Measurements from ENCODE around the gene HACD3. TPM values are rescaled to one million over a fixed set of nuclear protein-coding genes. Genes with fewer than 3 reads are reported as not detected.
"Not testable (repeated sequence)": the region's sequence is repeated elsewhere in the genome, so short reads cannot be mapped to it uniquely, and the experiment has no call there.

The HACD3 gene
- total RNA-seq, 2 donors from 2014 or later = 14.3 to 14.8 TPM

- Mint-ChIP-seq H3K27me3 (no peaks in the 10 kb centered on the region), H3K4me1 (peaks cover 11% of the 10 kb centered on the region), H3K36me3 (ENCODE audit: low read depth) (no peaks in the 10 kb centered on the region), H3K27ac (peak overlapping the region; percentile 29), H3K4me3 (no peak overlapping the region)
- no peak for ATAC-seq
- DNase-seq = no peak
- no peaks in the 10 kb centered on the region for H3K9me3 ChIP-seq (ENCODE audit: control insufficient read depth, low read length, poor library complexity, severe bottlenecking)
Observed at GRCh38 chr15:65528461-65529060, 1.7 kb upstream of the HACD3 start.

- no peaks in the 10 kb centered on the region for H3K9me3 ChIP-seq (ENCODE audit: control insufficient read depth, low read length, poor library complexity, severe bottlenecking)
- Mint-ChIP-seq H3K4me3 (peak overlapping the region; percentile 85), H3K27me3 (no peaks in the 10 kb centered on the region), H3K27ac (peak overlapping the region; percentile 84), H3K4me1 (peaks cover 19% of the 10 kb centered on the region), H3K36me3 (ENCODE audit: low read depth) (peaks cover 2% of the 10 kb centered on the region)
- ATAC-seq = peak; percentile 10
- no peak for DNase-seq
Observed at GRCh38 chr15:65529762-65530317, 423 bp upstream of the HACD3 start.

- no peak overlapping the region for H3K4me3 Mint-ChIP-seq
- DNase-seq (no peak), ATAC-seq (no peak)
- H3K36me3 Mint-ChIP-seq (ENCODE audit: low read depth) = peaks cover 2% of the 10 kb centered on the region
- no peak overlapping the region for H3K27ac Mint-ChIP-seq
- H3K4me1 Mint-ChIP-seq = peaks cover 27% of the 10 kb centered on the region
- no peaks in the 10 kb centered on the region for H3K9me3 ChIP-seq (ENCODE audit: control insufficient read depth, low read length, poor library complexity, severe bottlenecking)
- H3K27me3 Mint-ChIP-seq = no peaks in the 10 kb centered on the region
Observed at GRCh38 chr15:65532738-65533051, 2.4 kb downstream of the HACD3 start.

GRCh38 chr15:65533057-65533756, 2.9 kb downstream of the HACD3 start:
- H3K9me3 ChIP-seq (ENCODE audit: control insufficient read depth, low read length, poor library complexity, severe bottlenecking) = no peaks in the 10 kb centered on the region
- no peak overlapping the region for H3K4me3 Mint-ChIP-seq

GRCh38 chr15:65535192-65535591, 4.9 kb downstream of the HACD3 start:
- H3K4me1 Mint-ChIP-seq = peaks cover 32% of the 10 kb centered on the region
- no peak for ATAC-seq

More at GRCh38 chr15:65533057-65533756, 2.9 kb downstream of the HACD3 start:
- peaks cover 29% of the 10 kb centered on the region for H3K4me1 Mint-ChIP-seq
- no peak overlapping the region for H3K27ac Mint-ChIP-seq
- DNase-seq = no peak
- H3K36me3 Mint-ChIP-seq (ENCODE audit: low read depth) = peaks cover 5% of the 10 kb centered on the region
- no peak for ATAC-seq
- H3K27me3 Mint-ChIP-seq = no peaks in the 10 kb centered on the region

GRCh38 chr15:65540314-65540713, 10.1 kb downstream of the HACD3 start:
- no peak overlapping the region for H3K4me3 Mint-ChIP-seq
- H3K36me3 Mint-ChIP-seq (ENCODE audit: low read depth) = peaks cover 3% of the 10 kb centered on the region
- H3K27me3 Mint-ChIP-seq = no peaks in the 10 kb centered on the region
- no peak for ATAC-seq
- no peak for DNase-seq
- H3K9me3 ChIP-seq (ENCODE audit: control insufficient read depth, low read length, poor library complexity, severe bottlenecking) = no peaks in the 10 kb centered on the region
- H3K4me1 Mint-ChIP-seq = peaks cover 28% of the 10 kb centered on the region
- H3K27ac Mint-ChIP-seq = peak overlapping the region; percentile 19

More at GRCh38 chr15:65535192-65535591, 4.9 kb downstream of the HACD3 start:
- H3K27ac Mint-ChIP-seq = no peak overlapping the region
- H3K27me3 Mint-ChIP-seq = no peaks in the 10 kb centered on the region
- peaks cover 5% of the 10 kb centered on the region for H3K36me3 Mint-ChIP-seq (ENCODE audit: low read depth)
- H3K4me3 Mint-ChIP-seq = no peak overlapping the region
- no peak for DNase-seq
- no peaks in the 10 kb centered on the region for H3K9me3 ChIP-seq (ENCODE audit: control insufficient read depth, low read length, poor library complexity, severe bottlenecking)

GRCh38 chr15:65541231-65541820, 11.1 kb downstream of the HACD3 start:
- Mint-ChIP-seq H3K36me3 (ENCODE audit: low read depth) (peaks cover 3% of the 10 kb centered on the region), H3K4me1 (peaks cover 23% of the 10 kb centered on the region), H3K4me3 (no peak overlapping the region), H3K27me3 (no peaks in the 10 kb centered on the region), H3K27ac (no peak overlapping the region)
- DNase-seq (no peak), ATAC-seq (no peak)
- H3K9me3 ChIP-seq (ENCODE audit: control insufficient read depth, low read length, poor library complexity, severe bottlenecking) = no peaks in the 10 kb centered on the region

GRCh38 chr15:65547841-65548240, 17.6 kb downstream of the HACD3 start:
- Mint-ChIP-seq H3K27ac (no peak overlapping the region), H3K4me3 (no peak overlapping the region), H3K4me1 (peaks cover 18% of the 10 kb centered on the region), H3K27me3 (no peaks in the 10 kb centered on the region), H3K36me3 (ENCODE audit: low read depth) (no peaks in the 10 kb centered on the region)
- ATAC-seq (no peak), DNase-seq (no peak)
- H3K9me3 ChIP-seq (ENCODE audit: control insufficient read depth, low read length, poor library complexity, severe bottlenecking) = no peaks in the 10 kb centered on the region

- H3K4me3 Mint-ChIP-seq; H3K36me3 Mint-ChIP-seq (ENCODE audit: low read depth); ATAC-seq; DNase-seq; H3K27ac Mint-ChIP-seq; H3K9me3 ChIP-seq (ENCODE audit: control insufficient read depth, low read length, poor library complexity, severe bottlenecking); H3K27me3 Mint-ChIP-seq: not testable (repeated sequence)
- peaks cover 16% of the 10 kb centered on the region for H3K4me1 Mint-ChIP-seq
Observed at GRCh38 chr15:65549288-65549687, 19.0 kb downstream of the HACD3 start.

- Mint-ChIP-seq H3K4me3 (no peak overlapping the region), H3K4me1 (peaks cover 16% of the 10 kb centered on the region), H3K27ac (peak overlapping the region; percentile 79), H3K27me3 (no peaks in the 10 kb centered on the region), H3K36me3 (ENCODE audit: low read depth) (no peaks in the 10 kb centered on the region)
- ATAC-seq (no peak), DNase-seq (no peak)
- H3K9me3 ChIP-seq (ENCODE audit: control insufficient read depth, low read length, poor library complexity, severe bottlenecking) = no peaks in the 10 kb centered on the region
Observed at GRCh38 chr15:65550681-65551098, 20.4 kb downstream of the HACD3 start.

GRCh38 chr15:65551183-65551582, 20.9 kb downstream of the HACD3 start:
- H3K27me3 Mint-ChIP-seq = no peaks in the 10 kb centered on the region
- peak overlapping the region; percentile 79 for H3K27ac Mint-ChIP-seq
- DNase-seq (no peak), ATAC-seq (no peak)
- H3K4me3 Mint-ChIP-seq = no peak overlapping the region
- H3K36me3 Mint-ChIP-seq (ENCODE audit: low read depth) = no peaks in the 10 kb centered on the region
- H3K4me1 Mint-ChIP-seq = peaks cover 16% of the 10 kb centered on the region
- H3K9me3 ChIP-seq (ENCODE audit: control insufficient read depth, low read length, poor library complexity, severe bottlenecking) = no peaks in the 10 kb centered on the region

GRCh38 chr15:65552851-65553250, 22.6 kb downstream of the HACD3 start:
- not testable (repeated sequence) for DNase-seq; H3K4me3 Mint-ChIP-seq; H3K27ac Mint-ChIP-seq; H3K36me3 Mint-ChIP-seq (ENCODE audit: low read depth); ATAC-seq; H3K9me3 ChIP-seq (ENCODE audit: control insufficient read depth, low read length, poor library complexity, severe bottlenecking); H3K27me3 Mint-ChIP-seq
- H3K4me1 Mint-ChIP-seq = peaks cover 13% of the 10 kb centered on the region

- Mint-ChIP-seq H3K36me3 (ENCODE audit: low read depth) (peaks cover 2% of the 10 kb centered on the region), H3K4me3 (no peak overlapping the region), H3K27me3 (no peaks in the 10 kb centered on the region), H3K4me1 (peaks cover 13% of the 10 kb centered on the region), H3K27ac (no peak overlapping the region)
- DNase-seq = no peak
- no peak for ATAC-seq
- no peaks in the 10 kb centered on the region for H3K9me3 ChIP-seq (ENCODE audit: control insufficient read depth, low read length, poor library complexity, severe bottlenecking)
Observed at GRCh38 chr15:65553691-65554090, 23.4 kb downstream of the HACD3 start.

Measured in T-helper 17 cell (primary cell).